NCI-H1694 treated with DMSO at 0.1 percent for 48 hours (cell line): ENCODE results near the gene SERP2.
"Not testable (repeated sequence)": the region's sequence is repeated elsewhere in the genome, so short reads cannot be mapped to it uniquely, and the experiment has no call there.

Experiments used
- DNase-seq: peaks from one replicate; lab custom pipeline; 2025; lab: John Stamatoyannopoulos, UW

SERP2 gene

GRCh38 chr13:44373601-44374347 lies at the start of gene SERP2:
SERP2 (plus strand) TSS chr13:44373824; CDS start chr13:44374026, 202 bp downstream.
- no peak for DNase-seq

GRCh38 chr13:44326961-44327360 lies 46.7 kb upstream of the SERP2 start:
- no peak for DNase-seq

- not testable (repeated sequence) for DNase-seq
These were observed 44.6 kb upstream of the SERP2 start for GRCh38 chr13:44329041-44329440.

GRCh38 chr13:44329909-44330545 lies 43.6 kb upstream of the SERP2 start:
- no peak for DNase-seq

- no peak for DNase-seq
These were observed 42.2 kb upstream of the SERP2 start for GRCh38 chr13:44331446-44331845.

- peak; percentile 94 for DNase-seq
These were observed 41.4 kb upstream of the SERP2 start for GRCh38 chr13:44331912-44332851.

- no peak for DNase-seq
These were observed 39.5 kb upstream of the SERP2 start for GRCh38 chr13:44333950-44334655.

- no peak for DNase-seq
These were observed 38.9 kb upstream of the SERP2 start for GRCh38 chr13:44334751-44335150.

GRCh38 chr13:44336934-44337333 lies 36.7 kb upstream of the SERP2 start:
- DNase-seq: no peak

- DNase-seq: no peak
These were observed 36.0 kb upstream of the SERP2 start for GRCh38 chr13:44337581-44337980.

- DNase-seq: no peak
These were observed 33.1 kb upstream of the SERP2 start for GRCh38 chr13:44340508-44340907.

GRCh38 chr13:44342741-44343140 lies 30.9 kb upstream of the SERP2 start:
- no peak for DNase-seq

- no peak for DNase-seq
These were observed 27.1 kb upstream of the SERP2 start for GRCh38 chr13:44346534-44346933.

- DNase-seq: no peak
These were observed 26.3 kb upstream of the SERP2 start for GRCh38 chr13:44347301-44347700.

GRCh38 chr13:44347949-44348348 lies 25.7 kb upstream of the SERP2 start:
- DNase-seq: no peak

- no peak for DNase-seq
These were observed 22.7 kb upstream of the SERP2 start for GRCh38 chr13:44350775-44351504.

- DNase-seq: no peak
These were observed 22.1 kb upstream of the SERP2 start for GRCh38 chr13:44351505-44351854.

- DNase-seq: no peak
These were observed 21.4 kb upstream of the SERP2 start for GRCh38 chr13:44352202-44352601.

- DNase-seq: no peak
These were observed 21.0 kb upstream of the SERP2 start for GRCh38 chr13:44352671-44353070.

GRCh38 chr13:44354331-44354730 lies 19.3 kb upstream of the SERP2 start:
- no peak for DNase-seq

- DNase-seq: no peak
These were observed 18.7 kb upstream of the SERP2 start for GRCh38 chr13:44354884-44355283.
